ENCODE results near the gene DOCK4. TPM values are rescaled to one million over a fixed set of nuclear protein-coding genes. Genes with fewer than 3 reads are reported as not detected.

Gene DOCK4
- total RNA-seq, 1 donor from 2014 or later, result 43.0 TPM

DNA sequence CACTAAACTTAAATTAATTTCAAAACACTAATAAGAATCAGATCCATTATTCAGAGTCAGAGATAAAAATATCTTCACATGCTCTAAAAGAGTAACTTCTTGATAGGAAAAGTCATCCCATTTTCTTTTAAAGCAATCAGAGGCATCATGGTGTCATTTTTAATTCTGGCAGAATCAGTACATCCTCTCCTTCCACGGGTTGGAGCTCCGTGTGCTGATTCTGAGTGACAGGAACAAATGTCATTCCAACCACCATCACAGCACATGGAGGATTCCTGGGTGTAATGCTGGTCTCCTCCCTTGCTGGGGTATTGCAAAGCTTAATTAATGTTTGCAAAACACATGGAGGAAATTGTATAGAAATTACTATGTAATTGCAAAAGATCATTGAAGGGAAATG is 529.4 kb downstream of the DOCK4 start:
- Mint-ChIP-seq H3K4me1 (ENCODE audit: low read depth) (peaks cover 3% of the 10 kb centered on the region), H3K27me3 (ENCODE audit: low read depth) (peaks cover 25% of the 10 kb centered on the region), H3K27ac (ENCODE audit: unreplicated experiment) (no peak overlapping the region), H3K9me3 (ENCODE audit: low read depth) (no peaks in the 10 kb centered on the region), H3K4me3 (ENCODE audit: unreplicated experiment) (no peak overlapping the region), H3K36me3 (ENCODE audit: low read depth) (no peaks in the 10 kb centered on the region)
- TF ChIP-seq, protein P1, sequence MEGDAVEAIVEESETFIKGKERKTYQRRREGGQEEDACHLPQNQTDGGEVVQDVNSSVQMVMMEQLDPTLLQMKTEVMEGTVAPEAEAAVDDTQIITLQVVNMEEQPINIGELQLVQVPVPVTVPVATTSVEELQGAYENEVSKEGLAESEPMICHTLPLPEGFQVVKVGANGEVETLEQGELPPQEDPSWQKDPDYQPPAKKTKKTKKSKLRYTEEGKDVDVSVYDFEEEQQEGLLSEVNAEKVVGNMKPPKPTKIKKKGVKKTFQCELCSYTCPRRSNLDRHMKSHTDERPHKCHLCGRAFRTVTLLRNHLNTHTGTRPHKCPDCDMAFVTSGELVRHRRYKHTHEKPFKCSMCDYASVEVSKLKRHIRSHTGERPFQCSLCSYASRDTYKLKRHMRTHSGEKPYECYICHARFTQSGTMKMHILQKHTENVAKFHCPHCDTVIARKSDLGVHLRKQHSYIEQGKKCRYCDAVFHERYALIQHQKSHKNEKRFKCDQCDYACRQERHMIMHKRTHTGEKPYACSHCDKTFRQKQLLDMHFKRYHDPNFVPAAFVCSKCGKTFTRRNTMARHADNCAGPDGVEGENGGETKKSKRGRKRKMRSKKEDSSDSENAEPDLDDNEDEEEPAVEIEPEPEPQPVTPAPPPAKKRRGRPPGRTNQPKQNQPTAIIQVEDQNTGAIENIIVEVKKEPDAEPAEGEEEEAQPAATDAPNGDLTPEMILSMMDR (IDR thresholded peaks at IDR 0.05), result no peak
- DNase-seq (ENCODE audit: low spot score), result no peak

Other genes with a start within 250 kb of the DOCK4 start
- 15.5 to 18.8 TPM (median 16.2 TPM) in 3 replicates for gene ZNF277, start 296 bp upstream of the DOCK4 start, total RNA-seq
- gene IFRD1, start 244.1 kb upstream of the DOCK4 start, total RNA-seq, result 69.2 to 108 TPM (median 106 TPM) in 3 replicates